Stimulated activated CD8-positive, alpha-beta memory T cell treated with anti-CD3 and anti-CD28 coated beads, Interleukin-4, amount 100 ng/mL, for 48 hours (primary cell): ENCODE measurements around the gene IL17RC.
"Not testable (repeated sequence)": the region's sequence is repeated elsewhere in the genome, so short reads cannot be mapped to it uniquely, and the experiment has no call there.

Source experiments
- DNase-seq: peaks from one replicate; pipeline ENCODE4 v3.0.0-alpha.2; 2020

Gene IL17RC

DNA sequence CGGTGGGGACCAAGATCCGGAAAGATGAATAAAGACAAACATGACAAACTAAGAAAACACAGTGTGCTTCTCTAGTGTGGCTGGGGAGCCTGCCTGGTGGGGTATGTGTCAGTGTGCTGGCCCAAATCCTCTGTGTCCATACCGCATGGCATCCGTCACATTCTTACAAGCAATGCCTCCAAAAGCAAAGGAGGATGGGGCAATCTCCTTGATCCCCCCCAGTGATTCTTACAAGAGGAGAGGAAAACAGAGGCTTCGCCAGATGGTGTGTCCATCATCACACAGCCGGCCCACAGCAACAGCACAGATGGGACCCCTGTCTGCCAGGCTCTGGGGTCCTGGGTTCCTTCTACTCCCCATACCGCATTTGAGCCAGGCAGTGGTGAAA, 558 bp upstream of the IL17RC start:
- no peak for DNase-seq

DNA sequence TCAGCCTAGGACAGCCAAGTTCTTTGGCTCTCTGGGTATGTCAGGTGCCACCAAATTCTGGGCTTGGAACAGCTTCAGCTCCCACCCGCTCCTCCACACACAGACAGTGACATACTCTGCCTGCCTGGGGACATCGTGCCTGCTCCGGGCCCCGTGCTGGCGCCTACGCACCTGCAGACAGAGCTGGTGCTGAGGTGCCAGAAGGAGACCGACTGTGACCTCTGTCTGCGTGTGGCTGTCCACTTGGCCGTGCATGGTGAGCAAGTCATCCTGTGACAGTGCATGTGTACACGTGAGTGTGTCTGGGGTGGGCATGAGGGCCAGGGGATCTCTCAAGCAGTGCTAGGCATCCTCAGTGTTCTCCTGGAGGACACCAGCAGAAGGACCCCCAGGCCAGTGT, 922 bp downstream of the IL17RC start:
- no peak for DNase-seq

DNA sequence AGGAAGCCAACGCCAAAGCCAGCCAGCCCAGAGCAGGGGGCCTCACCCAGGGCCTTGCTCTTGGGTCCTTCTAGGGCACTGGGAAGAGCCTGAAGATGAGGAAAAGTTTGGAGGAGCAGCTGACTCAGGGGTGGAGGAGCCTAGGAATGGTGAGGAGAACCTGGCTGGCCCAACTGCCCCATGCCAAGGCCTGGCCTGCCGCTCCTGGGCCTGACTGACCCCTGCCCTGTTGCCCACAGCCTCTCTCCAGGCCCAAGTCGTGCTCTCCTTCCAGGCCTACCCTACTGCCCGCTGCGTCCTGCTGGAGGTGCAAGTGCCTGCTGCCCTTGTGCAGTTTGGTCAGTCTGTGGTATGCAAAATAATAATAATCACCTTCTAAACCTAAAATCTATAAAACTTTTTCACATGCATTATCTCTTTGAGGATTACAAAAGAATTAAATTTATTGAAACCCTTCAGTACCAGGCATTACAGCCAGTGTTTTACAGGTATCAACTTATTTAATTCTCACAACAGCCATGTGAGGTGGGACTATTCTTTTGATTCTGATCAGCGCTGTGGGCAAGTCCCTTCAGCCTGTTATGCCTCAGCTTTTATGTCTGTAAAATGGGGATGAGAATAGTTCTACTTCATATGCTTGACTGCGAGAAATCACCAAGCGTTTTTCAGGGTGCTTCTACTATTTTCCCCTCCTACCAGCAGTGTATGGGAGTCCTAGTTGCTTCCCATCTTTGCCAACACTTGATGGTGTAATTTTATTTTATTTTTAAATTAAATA, 1.6 kb downstream of the IL17RC start:
- no peak for DNase-seq

DNA sequence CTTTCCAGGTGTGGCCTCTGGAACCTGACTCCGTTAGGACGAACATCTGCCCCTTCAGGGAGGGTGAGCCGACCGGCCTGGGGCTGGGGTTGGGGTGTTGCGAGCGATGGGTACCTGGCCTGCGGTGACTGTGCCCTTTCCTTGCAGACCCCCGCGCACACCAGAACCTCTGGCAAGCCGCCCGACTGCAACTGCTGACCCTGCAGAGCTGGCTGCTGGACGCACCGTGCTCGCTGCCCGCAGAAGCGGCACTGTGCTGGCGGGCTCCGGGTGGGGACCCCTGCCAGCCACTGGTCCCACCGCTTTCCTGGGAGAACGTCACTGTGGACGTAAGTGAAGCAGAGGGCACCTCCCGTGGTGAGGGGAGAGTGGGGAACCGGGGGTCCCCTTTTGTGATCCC, 11.3 kb downstream of the IL17RC start:
- no peak for DNase-seq

DNA sequence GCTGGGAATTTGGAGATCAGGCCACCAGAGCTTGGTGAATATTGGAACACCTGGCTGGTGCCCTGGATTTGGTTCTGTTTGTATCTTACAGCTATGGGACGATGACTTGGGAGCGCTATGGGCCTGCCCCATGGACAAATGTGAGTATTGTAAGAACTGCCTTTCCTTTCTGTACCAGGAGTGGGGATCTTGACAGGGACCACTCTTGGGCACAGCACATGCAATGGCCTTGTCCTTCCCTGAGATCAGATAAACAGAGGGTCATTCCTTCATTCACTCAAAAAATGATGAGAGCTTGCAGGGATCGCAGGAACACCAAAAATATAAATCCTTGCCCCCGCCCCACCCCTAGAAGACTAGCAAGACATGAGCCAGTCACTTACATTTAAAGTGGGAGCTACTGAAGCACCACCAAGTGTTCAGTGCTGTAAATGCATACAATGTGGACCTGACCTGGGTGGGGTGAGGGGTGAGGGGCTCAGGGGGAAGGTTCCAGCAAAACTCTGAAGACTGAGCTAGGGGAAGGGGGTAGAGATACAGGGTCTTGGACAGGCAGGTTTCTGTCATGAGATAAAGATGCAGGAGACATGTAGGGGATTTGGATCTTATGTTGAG, 14.0 kb downstream of the IL17RC start:
- DNase-seq: no peak

GRCh38 chr3:9932535-9932842, 15.6 kb downstream of the IL17RC start:
- DNase-seq: no peak

DNA sequence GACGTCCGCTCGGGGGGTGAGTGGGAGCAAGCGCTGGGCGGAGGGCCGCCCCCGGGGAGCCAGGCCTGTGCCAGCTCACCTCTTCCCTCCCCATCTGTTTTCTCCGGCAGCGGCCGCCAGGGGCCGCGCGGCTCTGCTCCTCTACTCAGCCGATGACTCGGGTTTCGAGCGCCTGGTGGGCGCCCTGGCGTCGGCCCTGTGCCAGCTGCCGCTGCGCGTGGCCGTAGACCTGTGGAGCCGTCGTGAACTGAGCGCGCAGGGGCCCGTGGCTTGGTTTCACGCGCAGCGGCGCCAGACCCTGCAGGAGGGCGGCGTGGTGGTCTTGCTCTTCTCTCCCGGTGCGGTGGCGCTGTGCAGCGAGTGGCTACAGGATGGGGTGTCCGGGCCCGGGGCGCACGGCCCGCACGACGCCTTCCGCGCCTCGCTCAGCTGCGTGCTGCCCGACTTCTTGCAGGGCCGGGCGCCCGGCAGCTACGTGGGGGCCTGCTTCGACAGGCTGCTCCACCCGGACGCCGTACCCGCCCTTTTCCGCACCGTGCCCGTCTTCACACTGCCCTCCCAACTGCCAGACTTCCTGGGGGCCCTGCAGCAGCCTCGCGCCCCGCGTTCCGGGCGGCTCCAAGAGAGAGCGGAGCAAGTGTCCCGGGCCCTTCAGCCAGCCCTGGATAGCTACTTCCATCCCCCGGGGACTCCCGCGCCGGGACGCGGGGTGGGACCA, 16.1 kb downstream of the IL17RC start:
- DNase-seq: peak; percentile 91

GRCh38 chr3:9933561-9934234, 16.8 kb downstream of the IL17RC start, which contains the start of gene CRELD1:
Gene CRELD1 (plus strand): TSS chr3:9933834. CDS start chr3:9934439, 605 bp downstream.
- peak; percentile 98 for DNase-seq

DNA sequence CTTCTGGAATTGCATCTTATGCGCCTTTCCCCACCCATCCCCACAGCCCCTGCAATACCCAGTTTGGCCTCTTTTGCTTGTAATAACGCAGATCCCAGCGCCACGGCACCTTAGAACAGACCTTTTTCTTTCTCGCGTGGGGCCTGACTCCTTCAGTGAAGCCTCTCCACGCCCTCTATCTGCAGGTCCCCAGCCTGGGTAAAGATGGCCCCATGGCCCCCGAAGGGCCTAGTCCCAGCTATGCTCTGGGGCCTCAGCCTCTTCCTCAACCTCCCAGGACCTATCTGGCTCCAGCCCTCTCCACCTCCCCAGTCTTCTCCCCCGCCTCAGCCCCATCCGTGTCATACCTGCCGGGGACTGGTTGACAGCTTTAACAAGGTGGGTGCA, 17.3 kb downstream of the IL17RC start:
- no peak for DNase-seq

DNA sequence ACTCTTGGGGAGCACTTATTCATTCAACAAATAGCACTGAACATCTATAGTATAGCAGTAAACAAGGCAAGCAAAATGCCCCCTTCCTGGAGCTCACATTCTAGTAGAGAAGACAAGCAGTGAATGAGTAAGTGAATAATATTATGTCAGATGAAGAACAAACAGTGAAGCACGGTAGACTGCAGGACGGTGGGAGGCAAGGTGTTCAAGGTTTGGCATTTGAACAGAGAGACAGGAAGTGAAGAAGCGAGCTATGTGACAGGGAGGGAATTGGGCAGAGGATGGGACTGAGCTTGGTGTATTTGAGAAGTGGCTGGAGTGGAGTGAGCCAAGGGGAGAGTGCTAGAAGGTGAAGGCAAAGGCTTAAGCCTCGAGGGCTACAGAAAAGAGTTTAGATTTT, 18.1 kb downstream of the IL17RC start:
- DNase-seq: no peak

GRCh38 chr3:9935966-9936510, 19.1 kb downstream of the IL17RC start:
- DNase-seq: no peak

- DNase-seq: no peak
Observed at GRCh38 chr3:9937486-9938238, 20.8 kb downstream of the IL17RC start.

DNA sequence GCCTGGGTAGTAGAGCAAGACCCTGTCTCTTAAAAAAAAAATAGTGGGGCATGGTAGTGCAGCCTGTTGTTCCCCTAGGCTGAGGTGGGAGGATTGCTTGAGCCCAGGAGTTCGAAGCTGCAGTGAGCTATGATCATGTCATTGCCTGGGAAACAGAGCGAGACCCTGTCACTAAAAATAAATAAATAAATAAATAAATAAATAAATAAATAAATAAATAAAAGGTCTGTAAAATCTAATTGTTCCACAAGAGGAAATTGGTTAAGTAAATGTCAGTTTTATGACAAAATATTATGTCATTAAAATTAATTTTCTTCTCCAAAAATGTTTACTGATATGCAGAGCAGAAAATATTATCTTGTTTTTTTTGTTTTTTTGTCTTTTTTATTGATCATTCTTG, 22.1 kb downstream of the IL17RC start:
- no peak for DNase-seq

GRCh38 chr3:9939906-9940305, 23.0 kb downstream of the IL17RC start:
- DNase-seq: not testable (repeated sequence)

GRCh38 chr3:9940746-9941145, 23.8 kb downstream of the IL17RC start:
- DNase-seq: no peak

- DNase-seq: no peak
Observed at GRCh38 chr3:9942164-9942563, 25.3 kb downstream of the IL17RC start.

DNA sequence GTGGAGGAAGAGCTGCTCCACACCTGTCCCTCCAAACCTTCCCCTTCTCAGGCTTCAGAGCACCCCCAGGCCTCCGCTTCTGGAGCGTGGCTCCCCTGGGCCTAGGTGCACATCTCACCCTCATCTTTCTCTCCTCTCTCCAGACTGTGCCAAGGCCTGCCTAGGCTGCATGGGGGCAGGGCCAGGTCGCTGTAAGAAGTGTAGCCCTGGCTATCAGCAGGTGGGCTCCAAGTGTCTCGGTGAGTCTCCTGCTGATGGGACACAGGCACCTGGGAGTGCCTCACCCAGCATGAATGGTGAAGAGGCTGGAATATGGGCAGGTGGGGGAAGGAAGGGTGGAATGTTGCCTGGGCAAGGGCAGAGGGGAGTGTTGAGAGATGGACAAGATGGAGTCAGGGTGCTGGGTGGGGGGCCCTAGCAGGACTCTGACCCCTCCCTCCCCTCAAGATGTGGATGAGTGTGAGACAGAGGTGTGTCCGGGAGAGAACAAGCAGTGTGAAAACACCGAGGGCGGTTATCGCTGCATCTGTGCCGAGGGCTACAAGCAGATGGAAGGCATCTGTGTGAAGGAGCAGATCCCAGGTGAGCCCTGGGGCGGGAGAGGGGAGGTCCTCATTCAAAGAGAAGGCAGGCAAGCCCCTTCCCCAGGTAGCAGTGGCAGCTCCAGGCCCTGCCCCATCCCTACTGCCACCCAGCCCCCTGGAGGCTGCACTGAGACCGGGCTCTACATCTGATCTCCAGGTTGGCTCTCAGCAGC, 26.2 kb downstream of the IL17RC start:
- no peak for DNase-seq

- DNase-seq: no peak
Observed at GRCh38 chr3:9944271-9944670, 27.4 kb downstream of the IL17RC start.

GRCh38 chr3:9945358-9945757, 28.5 kb downstream of the IL17RC start:
- no peak for DNase-seq

DNA sequence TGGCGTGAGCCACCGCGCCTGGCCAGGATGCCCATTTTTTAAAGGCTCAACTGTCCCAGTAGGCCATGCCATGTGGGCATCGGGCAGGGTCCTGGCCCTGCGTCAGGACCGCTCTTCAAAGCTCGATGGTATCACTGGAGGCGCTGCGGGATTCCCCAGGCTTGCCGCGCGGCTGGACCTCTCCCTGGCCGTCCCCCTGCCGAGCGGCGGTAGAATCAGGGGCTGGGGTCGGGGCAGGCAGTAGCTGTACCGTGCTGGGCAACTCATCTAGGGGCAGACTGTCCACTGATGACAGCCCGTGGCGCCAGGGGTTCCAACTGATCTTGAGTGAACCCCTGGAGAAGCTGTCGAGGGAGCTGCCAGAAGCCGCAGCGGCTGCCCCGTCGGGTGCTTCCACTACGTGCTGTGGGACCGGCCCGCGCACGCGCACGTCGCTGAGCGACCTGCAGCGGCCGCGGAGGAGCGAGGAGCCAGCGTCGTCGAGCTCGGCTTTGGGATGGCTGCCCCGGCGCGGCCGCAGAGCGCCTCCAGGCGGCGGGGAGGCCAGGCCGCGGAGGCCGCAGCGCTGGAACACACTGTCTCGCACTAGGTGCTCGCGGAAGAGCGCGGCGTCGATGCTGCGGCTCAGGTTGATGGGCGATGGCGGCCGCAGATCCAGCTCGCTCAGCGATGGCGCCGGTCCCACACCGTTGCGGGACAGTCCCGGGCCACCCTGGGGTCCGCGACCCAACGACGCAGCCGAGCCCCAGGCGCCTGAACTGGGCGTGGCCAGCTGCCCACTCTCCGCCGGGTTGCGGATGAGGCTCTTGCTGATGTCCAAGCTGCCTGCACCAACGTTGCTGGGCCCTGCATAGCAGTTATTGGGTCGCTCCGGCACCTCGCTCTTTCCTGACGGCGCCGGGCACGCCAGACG, 29.5 kb downstream of the IL17RC start:
- peak; percentile 80 for DNase-seq
